GM12878 (cell line): Measurements from ENCODE around the gene TPM4.

Experiments used
- BHLHE40 ChIP-seq, 2 experiments: fragments of 450-650 bp in 1 of 2; IDR thresholded peaks; 2 replicates each; pipeline ENCODE4 v1.6.1; 2011 to 2017; ENCODE audit warnings: low read depth in 2 of 2, borderline replicate concordance in 1 of 2, improper control_type of control experiment in 1 of 2, low read length in 1 of 2, mild to moderate bottlenecking in 1 of 2
- CREB1 ChIP-seq: IDR thresholded peaks from 2 replicates; pipeline ENCODE4 v1.6.1; 2012; ENCODE audit warnings: low read depth, mild to moderate bottlenecking, inconsistent platforms
- CTCF ChIP-seq, 3 experiments: IDR thresholded peaks in 2 of 3; conservative IDR thresholded peaks in 1 of 3; 2 replicates each; pipeline ENCODE4 v1.5.1; 2011; ENCODE audit warnings: low read depth in 3 of 3, low read length in 3 of 3, mild to moderate bottlenecking in 3 of 3, control low read depth in 2 of 3, moderate library complexity in 2 of 3, inconsistent platforms in 1 of 3, mixed read lengths in 1 of 3; ENCODE audit not compliant: control insufficient read depth in 2 of 3, insufficient read depth in 1 of 3; ENCODE audit errors: extremely low read depth in 1 of 3
- EZH2 ChIP-seq: IDR thresholded peaks from 2 replicates; pipeline ENCODE4 v1.6.1; 2012; ENCODE audit warnings: low read depth, mild to moderate bottlenecking, control low read depth, inconsistent platforms, low read length, borderline replicate concordance; ENCODE audit not compliant: control insufficient read depth
- USF2 ChIP-seq: IDR thresholded peaks from 2 replicates; pipeline ENCODE4 v1.6.1; 2011; ENCODE audit warnings: low read depth, low read length, improper control_type of control experiment, borderline replicate concordance
- YY1 ChIP-seq: IDR thresholded peaks from 2 replicates; pipeline ENCODE4 v1.6.1; 2011; ENCODE audit warnings: low read depth, mild to moderate bottlenecking, low read length
- ZNF24 ChIP-seq: fragments of 450-650 bp; IDR thresholded peaks from 2 replicates; pipeline ENCODE4 v1.6.1; 2017; ENCODE audit warnings: antibody characterized with exemption, mild to moderate bottlenecking

GRCh38 chr19:16057062-16057461 is 19.2 kb upstream of the TPM4 start:
- TF ChIP-seq CTCF (IDR thresholded peaks at IDR 0.05 in 2 of 3, conservative IDR thresholded peaks at IDR 0.05 in 1 of 3; ENCODE audit: control insufficient read depth in 2 of 3, extremely low read depth in 1 of 3, insufficient read depth in 1 of 3, low read depth in 3 of 3, low read length in 3 of 3) (no peak), BHLHE40 (IDR thresholded peaks at IDR 0.05; ENCODE audit: borderline replicate concordance in 1 of 2, low read depth in 2 of 2, low read length in 1 of 2) (no peak), USF2 (no peak), YY1 (no peak), CREB1 (no peak), EZH2 (no peak), ZNF24 (no peak)
